ENCODE results near the gene NDUFA12. TPM values are rescaled to one million over a fixed set of nuclear protein-coding genes. Genes with fewer than 3 reads are reported as not detected.
A peak's percentile ranks its signal among the peaks of the same experiment; 100 is the strongest.
"Not testable (repeated sequence)": the region's sequence is repeated elsewhere in the genome, so short reads cannot be mapped to it uniquely, and the experiment has no call there.

Gene NDUFA12
- polyA plus RNA-seq, 3 donors from 2014 or later, result 345 to 618 (median 351) TPM

DNA sequence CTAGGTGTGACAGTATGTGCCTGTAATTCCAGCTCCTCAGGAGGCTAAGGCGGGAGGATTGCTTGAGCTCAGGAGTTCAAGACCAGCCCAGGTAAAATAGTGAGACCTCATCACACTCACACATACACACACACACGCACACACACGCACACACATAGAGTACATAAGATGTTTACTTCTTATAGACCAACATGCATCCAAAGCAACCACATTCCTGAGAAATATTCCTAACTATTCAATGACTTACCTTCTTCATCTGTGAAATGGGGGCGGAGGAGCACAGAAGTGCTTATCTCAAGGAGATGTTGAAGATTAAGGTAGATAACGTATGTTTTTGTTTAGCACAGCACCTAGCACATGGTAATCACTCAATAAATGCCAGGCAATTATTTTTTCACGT is 6.4 kb downstream of the NDUFA12 start:
- Mint-ChIP-seq H3K27me3 (ENCODE audit: low read depth in 3 of 3) (peaks cover 0 to 2% (median 0%) of the 10 kb centered on the region in 3 donors), H3K4me3 (no peak overlapping the region), H3K36me3 (peaks cover 0 to 13% (median 7%) of the 10 kb centered on the region in 3 donors), H3K4me1 (peaks cover 31 to 45% of the 10 kb centered on the region in 2 donors), H3K9me3 (no peaks in the 10 kb centered on the region), H3K27ac (peak overlapping the region in 1 of 6 donors; percentile 41)
- DNase-seq, result no peak

DNA sequence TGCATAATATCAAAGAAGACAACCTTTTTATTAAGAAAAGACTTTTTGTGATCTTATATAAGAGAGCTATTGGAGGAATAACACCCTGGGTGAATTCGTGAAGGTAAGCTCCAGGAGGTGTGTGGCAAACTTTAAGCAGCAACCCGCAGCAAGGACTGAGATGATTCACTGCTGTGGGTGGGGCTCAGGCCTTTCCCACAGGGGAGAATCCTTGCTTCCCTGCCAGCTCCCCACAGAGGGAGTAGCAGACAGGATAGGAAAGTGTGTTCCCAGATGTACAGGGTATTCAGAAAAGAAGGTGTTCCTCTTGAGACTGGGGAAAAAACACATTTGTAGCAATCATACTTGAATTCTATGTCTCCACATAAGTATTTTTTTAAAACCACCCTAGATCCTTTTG is 9.2 kb downstream of the NDUFA12 start:
- Mint-ChIP-seq H3K4me1 (peaks cover 18 to 39% of the 10 kb centered on the region in 2 donors), H3K36me3 (peaks cover 0 to 23% (median 12%) of the 10 kb centered on the region in 3 donors), H3K4me3 (no peak overlapping the region), H3K27ac (no peak overlapping the region), H3K9me3 (no peaks in the 10 kb centered on the region), H3K27me3 (ENCODE audit: low read depth in 3 of 3) (peaks cover 0 to 2% (median 0%) of the 10 kb centered on the region in 3 donors)
- DNase-seq, result no peak

DNA sequence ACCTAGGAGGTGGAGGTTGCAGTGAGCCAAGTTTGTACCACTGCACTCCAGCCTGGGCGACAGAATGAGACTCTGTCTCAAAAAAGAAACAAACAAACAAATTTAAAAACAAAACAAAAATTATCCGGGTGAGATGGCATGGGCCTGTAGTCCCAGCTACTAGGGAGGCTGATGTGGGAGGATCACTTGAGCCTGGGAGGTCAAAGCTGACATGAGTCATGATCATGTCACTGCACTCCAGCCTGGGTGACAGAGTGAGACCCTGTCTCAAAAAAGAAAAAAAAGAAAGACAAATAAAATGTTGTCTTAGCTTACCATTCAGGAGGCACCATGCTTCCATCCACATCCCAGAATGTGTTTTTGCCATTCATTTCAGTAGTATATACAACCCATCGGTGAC is 9.6 kb downstream of the NDUFA12 start:
- not testable (repeated sequence) for H3K9me3 Mint-ChIP-seq; H3K4me3 Mint-ChIP-seq; H3K27ac Mint-ChIP-seq; DNase-seq; H3K27me3 Mint-ChIP-seq (ENCODE audit: low read depth in 3 of 3)
- Mint-ChIP-seq H3K4me1 (peaks cover 18 to 39% of the 10 kb centered on the region in 2 donors), H3K36me3 (peaks cover 0 to 27% (median 15%) of the 10 kb centered on the region in 3 donors)

DNA sequence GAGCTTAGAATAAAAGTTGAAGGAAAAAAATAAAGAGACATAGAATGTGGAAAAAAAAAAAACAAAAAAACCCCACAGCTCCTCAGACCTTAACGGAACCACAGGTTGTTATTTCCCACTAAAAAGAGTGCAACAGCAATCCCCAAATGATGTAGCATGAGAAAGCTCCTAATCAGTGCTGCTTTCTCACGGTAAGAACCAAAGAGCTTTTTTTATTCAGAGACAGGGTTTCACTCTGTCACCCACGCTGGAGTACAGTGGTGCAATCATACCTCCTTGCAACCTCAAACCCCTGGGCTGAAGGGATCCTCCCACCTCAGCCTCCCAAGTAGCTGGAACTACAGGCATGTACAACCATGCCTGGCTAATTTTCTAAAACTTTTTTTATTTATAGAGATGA is 13.3 kb downstream of the NDUFA12 start:
- DNase-seq, result no peak
- H3K9me3 Mint-ChIP-seq, result no peaks in the 10 kb centered on the region
- H3K4me3 Mint-ChIP-seq, result no peak overlapping the region
- H3K27me3 Mint-ChIP-seq (ENCODE audit: low read depth in 3 of 3), result no peaks in the 10 kb centered on the region
- H3K4me1 Mint-ChIP-seq, result peaks cover 28 to 49% of the 10 kb centered on the region in 2 donors
- H3K27ac Mint-ChIP-seq, result peak overlapping the region in 5 of 6 donors; percentile 29 to 64 (median 41)
- peaks cover 0 to 31% (median 17%) of the 10 kb centered on the region in 3 donors for H3K36me3 Mint-ChIP-seq

DNA sequence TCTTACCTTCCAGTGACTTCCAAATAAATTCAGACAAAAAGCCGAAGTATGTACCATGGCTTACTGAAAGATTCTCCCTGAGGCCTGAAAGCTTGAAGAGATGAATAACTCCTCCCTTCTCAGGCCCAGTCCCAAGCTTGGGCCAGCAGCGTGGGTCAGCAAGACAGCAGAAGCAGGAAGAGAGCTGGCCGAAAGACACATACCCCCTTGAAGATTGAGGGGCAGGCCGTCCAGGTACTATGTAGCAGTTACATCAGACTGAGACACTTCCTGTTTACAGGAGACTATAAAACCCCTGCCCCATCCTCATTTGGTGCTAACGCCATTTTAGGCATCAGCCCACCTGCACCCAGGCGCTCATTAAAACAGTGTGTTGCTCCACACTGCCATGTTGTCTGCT is 15.0 kb downstream of the NDUFA12 start:
- no peaks in the 10 kb centered on the region for H3K9me3 Mint-ChIP-seq
- peak overlapping the region in 5 of 6 donors; percentile 3 to 69 (median 14) for H3K27ac Mint-ChIP-seq
- no peaks in the 10 kb centered on the region for H3K27me3 Mint-ChIP-seq (ENCODE audit: low read depth in 3 of 3)
- peaks cover 0 to 32% (median 17%) of the 10 kb centered on the region in 3 donors for H3K36me3 Mint-ChIP-seq
- no peak for DNase-seq
- H3K4me1 Mint-ChIP-seq, result peaks cover 35 to 54% of the 10 kb centered on the region in 2 donors
- no peak overlapping the region for H3K4me3 Mint-ChIP-seq

DNA sequence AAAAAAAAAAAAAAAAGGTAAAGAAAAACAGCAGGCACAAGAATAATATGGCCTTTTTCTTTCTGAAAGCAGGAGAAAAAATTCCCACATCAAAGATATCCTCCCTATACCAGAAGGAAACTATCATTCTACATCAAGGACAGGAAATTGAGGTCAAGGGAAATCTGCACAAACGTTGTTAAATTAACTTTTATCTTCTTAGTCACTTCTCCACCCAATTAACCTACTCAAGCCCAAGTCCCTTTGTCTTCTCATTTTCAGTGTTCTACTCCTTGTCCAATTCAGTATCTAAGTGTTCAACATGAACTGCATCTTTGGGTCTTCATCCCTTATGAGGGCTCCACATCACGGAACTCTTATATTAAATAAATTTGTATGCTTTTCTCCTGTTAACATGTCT is 15.7 kb downstream of the NDUFA12 start:
- no peaks in the 10 kb centered on the region for H3K9me3 Mint-ChIP-seq
- peaks cover 0 to 1% (median 0%) of the 10 kb centered on the region in 3 donors for H3K27me3 Mint-ChIP-seq (ENCODE audit: low read depth in 3 of 3)
- H3K27ac Mint-ChIP-seq, result peak overlapping the region; percentile 3 to 83 (median 44)
- H3K4me3 Mint-ChIP-seq, result peak overlapping the region in 3 of 5 donors; percentile 1 to 11 (median 6)
- H3K4me1 Mint-ChIP-seq, result peaks cover 41 to 61% of the 10 kb centered on the region in 2 donors
- H3K36me3 Mint-ChIP-seq, result peaks cover 0 to 35% (median 18%) of the 10 kb centered on the region in 3 donors
- no peak for DNase-seq

DNA sequence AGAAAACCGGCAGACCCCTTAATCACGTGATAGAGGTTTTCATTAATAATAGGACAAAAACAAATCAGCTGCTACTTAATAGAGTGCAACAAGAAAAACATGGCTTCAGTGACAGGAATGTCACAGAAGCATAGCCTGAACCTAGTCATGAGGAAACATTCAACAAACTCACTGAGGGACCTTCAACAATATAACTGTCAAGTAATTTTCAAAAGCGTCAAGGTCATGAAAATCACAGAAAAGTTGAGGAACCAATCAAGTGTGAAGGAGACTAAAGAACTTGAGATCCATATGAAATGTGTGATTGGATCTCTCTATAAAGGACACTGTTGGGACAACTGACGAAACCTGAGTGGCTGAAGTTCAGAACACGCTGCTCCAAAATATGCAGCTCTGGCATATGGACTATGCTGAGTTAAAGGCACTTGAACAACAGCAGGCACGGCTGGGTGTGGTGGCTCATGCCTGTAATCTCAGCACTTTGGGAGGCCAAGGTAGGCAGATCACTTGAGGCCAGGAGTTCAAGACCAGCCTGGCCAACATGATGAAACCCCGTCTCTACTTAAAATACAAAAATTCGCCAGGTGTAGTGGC is 16.3 kb downstream of the NDUFA12 start:
- Mint-ChIP-seq H3K27me3 (ENCODE audit: low read depth in 3 of 3) (peaks cover 0 to 1% (median 0%) of the 10 kb centered on the region in 3 donors), H3K4me3 (peak overlapping the region in 2 of 5 donors; percentile 27 to 46), H3K9me3 (no peaks in the 10 kb centered on the region), H3K36me3 (peaks cover 0 to 29% (median 15%) of the 10 kb centered on the region in 3 donors), H3K4me1 (peaks cover 44 to 60% of the 10 kb centered on the region in 2 donors), H3K27ac (peak overlapping the region in 5 of 6 donors; percentile 6 to 59 (median 26))
- no peak for DNase-seq

DNA sequence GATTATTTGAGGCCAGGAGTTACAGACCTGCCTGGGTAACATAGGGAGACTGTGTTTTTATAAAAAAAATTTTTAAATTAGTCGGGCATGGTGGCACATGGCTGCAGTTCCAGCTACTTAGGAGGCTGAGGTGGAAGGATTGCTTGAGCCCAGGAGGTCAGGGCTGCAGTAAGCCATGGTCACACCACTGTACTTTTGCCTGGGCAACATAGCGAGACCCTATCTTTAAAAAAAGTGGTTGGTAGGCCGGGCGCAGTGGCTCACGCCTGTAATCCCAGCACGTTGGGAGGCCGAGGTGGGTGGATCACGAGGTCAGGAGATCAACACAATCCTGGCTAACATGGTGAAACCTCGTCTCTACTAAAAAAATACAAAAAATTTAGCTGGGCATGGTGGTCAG is 18.4 kb downstream of the NDUFA12 start:
- not testable (repeated sequence) for H3K27ac Mint-ChIP-seq; H3K9me3 Mint-ChIP-seq; DNase-seq; H3K27me3 Mint-ChIP-seq (ENCODE audit: low read depth in 3 of 3); H3K4me3 Mint-ChIP-seq
- H3K4me1 Mint-ChIP-seq, result peaks cover 47 to 74% of the 10 kb centered on the region in 2 donors
- peaks cover 0 to 22% (median 9%) of the 10 kb centered on the region in 3 donors for H3K36me3 Mint-ChIP-seq

DNA sequence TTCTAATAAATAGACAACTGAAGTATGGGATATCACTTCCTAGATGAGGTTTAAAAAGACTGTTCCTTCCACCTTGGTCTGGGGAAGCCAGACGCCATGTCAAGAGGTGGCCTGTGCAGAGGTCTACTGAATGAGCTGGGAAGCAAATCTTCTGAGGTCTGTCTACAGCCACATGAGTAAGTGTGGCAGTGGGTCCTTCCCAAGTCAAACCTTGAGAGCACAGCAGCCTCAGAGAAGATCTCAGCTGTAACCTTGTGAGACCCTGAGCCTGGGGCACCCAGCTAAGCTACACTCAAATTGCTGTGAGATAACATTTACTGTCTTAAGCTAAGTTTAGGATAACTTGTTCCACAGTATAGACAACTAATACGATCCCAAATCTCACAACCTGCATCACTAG is 20.2 kb downstream of the NDUFA12 start:
- Mint-ChIP-seq H3K36me3 (peaks cover 0 to 15% (median 5%) of the 10 kb centered on the region in 3 donors), H3K9me3 (no peaks in the 10 kb centered on the region), H3K27ac (peak overlapping the region in 4 of 6 donors; percentile 10 to 76 (median 47)), H3K4me3 (peak overlapping the region in 1 of 5 donors; percentile 48), H3K4me1 (peaks cover 40 to 63% of the 10 kb centered on the region in 2 donors), H3K27me3 (ENCODE audit: low read depth in 3 of 3) (peaks cover 0 to 2% (median 0%) of the 10 kb centered on the region in 3 donors)
- no peak for DNase-seq

DNA sequence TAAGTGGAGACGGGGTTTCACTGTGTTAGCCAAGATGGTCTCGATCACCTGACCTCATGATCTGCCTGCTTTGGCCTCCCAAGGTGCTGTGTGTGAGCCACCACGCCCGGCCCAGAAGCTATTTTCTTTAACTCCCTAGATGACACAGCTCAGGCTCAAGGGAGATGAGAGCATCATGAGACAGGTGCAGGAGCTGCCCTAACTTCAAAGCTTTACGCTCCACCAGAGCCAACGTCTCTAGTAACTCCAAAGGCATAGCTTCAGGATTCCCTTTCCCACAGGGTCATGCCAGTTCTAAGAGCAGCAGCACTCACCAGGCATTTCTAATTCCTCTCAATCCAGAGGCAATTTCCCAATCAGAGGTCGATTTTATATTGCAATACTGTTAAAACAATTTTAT is 21.0 kb downstream of the NDUFA12 start:
- DNase-seq, result no peak
- Mint-ChIP-seq H3K36me3 (peaks cover 0 to 12% (median 5%) of the 10 kb centered on the region in 3 donors), H3K27ac (peak overlapping the region in 1 of 6 donors; percentile 76), H3K4me1 (peaks cover 38 to 63% of the 10 kb centered on the region in 2 donors), H3K4me3 (no peak overlapping the region), H3K9me3 (no peaks in the 10 kb centered on the region), H3K27me3 (ENCODE audit: low read depth in 3 of 3) (peaks cover 0 to 2% (median 0%) of the 10 kb centered on the region in 3 donors)

DNA sequence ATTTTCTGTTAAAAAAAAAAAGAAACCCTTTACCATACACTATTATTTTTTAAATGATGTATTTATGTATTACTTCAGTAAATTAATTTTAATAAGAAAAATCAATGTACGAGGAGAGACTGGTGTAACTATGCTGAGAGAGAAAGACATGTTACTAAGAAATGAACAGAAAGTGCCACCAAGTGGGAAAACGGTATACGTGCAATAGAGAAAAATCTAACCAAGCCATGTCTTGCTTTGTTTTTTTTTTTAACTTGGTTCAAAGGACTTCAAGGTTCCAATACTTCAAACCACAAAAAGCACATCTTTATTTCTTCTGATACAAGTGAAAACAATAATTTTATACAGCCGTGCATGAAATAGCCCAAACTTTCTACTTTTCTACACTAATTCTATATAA is 22.9 kb downstream of the NDUFA12 start:
- Mint-ChIP-seq H3K36me3 (peaks cover 0 to 12% (median 5%) of the 10 kb centered on the region in 3 donors), H3K4me1 (peaks cover 35 to 62% of the 10 kb centered on the region in 2 donors), H3K27me3 (ENCODE audit: low read depth in 3 of 3) (peaks cover 0 to 2% (median 0%) of the 10 kb centered on the region in 3 donors), H3K9me3 (no peaks in the 10 kb centered on the region), H3K4me3 (no peak overlapping the region), H3K27ac (no peak overlapping the region)
- DNase-seq, result peak in 1 of 3 donors; percentile 17

DNA sequence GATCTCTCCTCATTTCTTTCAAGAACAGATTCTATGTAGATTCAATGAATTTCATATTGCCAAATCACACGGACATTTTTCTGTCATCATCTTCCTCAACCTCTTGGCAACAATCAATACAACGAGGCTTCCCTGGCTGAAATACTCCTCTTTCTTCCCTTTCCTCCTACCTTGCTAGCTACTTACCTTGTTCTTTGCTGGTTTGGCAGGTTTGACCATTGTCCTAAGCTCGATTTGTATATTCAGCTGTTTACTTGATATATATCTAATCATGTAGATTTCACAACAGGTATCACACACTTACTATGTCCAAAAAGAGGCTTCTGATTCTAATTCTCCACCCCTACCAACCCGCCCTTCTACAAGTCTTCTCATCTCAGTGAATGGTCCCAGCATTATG is 23.6 kb downstream of the NDUFA12 start:
- H3K4me3 Mint-ChIP-seq, result no peak overlapping the region
- peak overlapping the region in 3 of 6 donors; percentile 3 to 43 (median 13) for H3K27ac Mint-ChIP-seq

DNA sequence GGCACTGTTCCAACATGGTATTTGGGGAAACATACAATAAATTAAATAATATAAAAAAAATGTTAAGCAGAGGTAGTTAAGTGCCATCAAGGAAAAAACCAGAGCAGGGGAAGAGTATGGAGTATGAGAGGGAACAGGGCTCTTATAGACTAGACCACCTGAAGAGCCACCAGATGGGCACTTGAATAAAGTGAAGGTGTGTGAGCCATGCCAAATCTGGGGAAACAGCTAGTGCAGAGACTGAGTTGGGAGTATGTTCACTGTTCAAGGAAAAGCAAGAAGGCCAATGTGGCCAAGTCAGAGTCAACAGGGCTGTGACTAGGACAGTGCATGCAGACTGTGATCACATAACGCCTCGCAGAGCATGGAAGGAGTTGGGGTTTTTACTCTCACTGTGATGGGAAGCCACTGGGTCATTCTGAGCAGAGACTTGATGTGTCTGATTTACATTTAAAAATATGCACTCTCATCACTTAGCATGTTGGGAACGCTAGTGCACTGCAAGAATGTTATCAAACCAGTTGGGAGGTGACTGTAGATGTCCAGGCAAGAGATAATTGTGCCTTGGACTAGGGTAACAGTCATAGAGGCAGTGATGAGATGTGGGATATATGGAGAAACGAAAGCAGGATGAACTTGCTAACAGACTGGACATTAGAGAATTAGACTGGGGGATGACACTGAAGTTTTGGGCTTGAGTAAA is 25.6 kb downstream of the NDUFA12 start:
- H3K27ac Mint-ChIP-seq, result peak overlapping the region in 5 of 6 donors; percentile 6 to 70 (median 40)
- H3K9me3 Mint-ChIP-seq, result no peaks in the 10 kb centered on the region
- peaks cover 24 to 68% of the 10 kb centered on the region in 2 donors for H3K4me1 Mint-ChIP-seq
- no peak for DNase-seq
- peaks cover 0 to 2% (median 0%) of the 10 kb centered on the region in 3 donors for H3K27me3 Mint-ChIP-seq (ENCODE audit: low read depth in 3 of 3)
- peaks cover 0 to 4% (median 2%) of the 10 kb centered on the region in 3 donors for H3K36me3 Mint-ChIP-seq
- H3K4me3 Mint-ChIP-seq, result no peak overlapping the region

More for the DNA sequence above, 23.6 kb downstream of the NDUFA12 start:
- H3K4me1 Mint-ChIP-seq, result peaks cover 35 to 69% of the 10 kb centered on the region in 2 donors
- peaks cover 0 to 2% (median 0%) of the 10 kb centered on the region in 3 donors for H3K27me3 Mint-ChIP-seq (ENCODE audit: low read depth in 3 of 3)
- H3K36me3 Mint-ChIP-seq, result peaks cover 0 to 12% (median 5%) of the 10 kb centered on the region in 3 donors
- DNase-seq, result no peak
- H3K9me3 Mint-ChIP-seq, result no peaks in the 10 kb centered on the region

DNA sequence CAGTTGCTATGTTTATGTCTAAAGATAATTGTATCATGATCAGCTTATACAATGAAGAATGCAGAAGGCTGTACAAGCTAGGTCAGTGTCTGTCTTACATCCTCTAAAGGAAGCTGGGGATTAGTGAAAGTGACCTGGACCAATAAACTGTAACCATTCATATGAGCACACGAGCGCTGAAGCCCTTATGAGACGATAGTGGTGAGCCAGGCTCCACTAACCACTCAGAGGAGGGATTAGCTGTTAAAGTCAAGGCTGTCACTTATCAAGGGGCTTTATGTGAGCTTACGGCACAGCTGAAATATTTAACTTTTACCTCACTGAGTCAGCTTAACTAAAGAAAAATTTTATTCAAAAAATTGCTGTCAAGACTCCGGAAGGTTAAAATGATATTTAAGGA is 30.3 kb downstream of the NDUFA12 start:
- Mint-ChIP-seq H3K4me3 (no peak overlapping the region), H3K27ac (no peak overlapping the region), H3K9me3 (no peaks in the 10 kb centered on the region), H3K4me1 (peaks cover 11 to 39% of the 10 kb centered on the region in 2 donors), H3K36me3 (peaks cover 0 to 19% (median 18%) of the 10 kb centered on the region in 3 donors), H3K27me3 (ENCODE audit: low read depth in 3 of 3) (peaks cover 0 to 1% (median 0%) of the 10 kb centered on the region in 3 donors)
- DNase-seq, result no peak

Measured in immature natural killer cell (primary cell).